SK-N-SH treated with all-trans-retinoic acid at 6 μM for 48 hours (cell line): ENCODE data around the gene SMIM41.
A peak's percentile ranks its signal among the peaks of the same experiment; 100 is the strongest.

Experiments used
- ATAC-seq: fragments of 200-7000 bp; cut with Tn5 transposase; 3 replicates; pipeline ENCODE4 v1.9.1; 2020; ENCODE audit warnings: mild to moderate bottlenecking, moderate library complexity
- ARNTL ChIP-seq: fragments of 450-650 bp; formaldehyde crosslinking; IDR thresholded peaks from 2 replicates; pipeline ENCODE4 v1.5.0; 2020; ENCODE audit warnings: low read depth, mild to moderate bottlenecking, moderate library complexity, borderline replicate concordance
- ESRRG ChIP-seq: fragments of 250-450 bp; sonication (Bioruptor Pico); IDR thresholded peaks from 2 replicates; pipeline ENCODE4 v1.6.1; 2021; ENCODE audit warnings: mild to moderate bottlenecking
- GLIS3 ChIP-seq: fragments of 250-450 bp; sonication (Bioruptor Pico); IDR thresholded peaks from 2 replicates; pipeline ENCODE4 v1.5.0; 2020; ENCODE audit warnings: mild to moderate bottlenecking, moderate library complexity
- ISL1 ChIP-seq: fragments of 250-450 bp; sonication (Bioruptor Pico); IDR thresholded peaks from 2 replicates; pipeline ENCODE4 v2.1.2; 2022; ENCODE audit warnings: mild to moderate bottlenecking, moderate library complexity
- OSR1 ChIP-seq: fragments of 250-450 bp; sonication (Bioruptor Pico); IDR thresholded peaks from 2 replicates; pipeline ENCODE4 v1.8.0; 2022; ENCODE audit warnings: moderate library complexity, mild to moderate bottlenecking, inconsistent platforms
- PPARA ChIP-seq: fragments of 250-450 bp; sonication (Bioruptor Pico); IDR thresholded peaks from 2 replicates; pipeline ENCODE4 v1.5.0; 2020; ENCODE audit warnings: mild to moderate bottlenecking, borderline replicate concordance
- SNAI2 ChIP-seq: fragments of 250-450 bp; sonication (Bioruptor Pico); IDR thresholded peaks from 2 replicates; pipeline ENCODE4 v1.5.0; 2020; ENCODE audit warnings: mild to moderate bottlenecking, moderate library complexity
- TCF4 ChIP-seq: fragments of 250-450 bp; sonication (Bioruptor Pico); IDR thresholded peaks from 2 replicates; pipeline ENCODE4 v1.8.0; 2021; ENCODE audit warnings: mild to moderate bottlenecking, moderate library complexity, borderline replicate concordance
- TOX ChIP-seq: fragments of 250-450 bp; sonication (Bioruptor Pico); IDR thresholded peaks from 2 replicates; pipeline ENCODE4 v1.8.0; 2021; ENCODE audit warnings: mild to moderate bottlenecking, moderate library complexity, borderline replicate concordance
- ZC3H10 ChIP-seq: fragments of 250-450 bp; sonication (Bioruptor Pico); IDR thresholded peaks from 2 replicates; pipeline ENCODE4 v1.5.1; 2021; ENCODE audit warnings: mild to moderate bottlenecking, moderate library complexity
- ZFP3 ChIP-seq: fragments of 250-450 bp; sonication (Bioruptor Pico); IDR thresholded peaks from 2 replicates; pipeline ENCODE4 v1.5.0; 2020; ENCODE audit warnings: mild to moderate bottlenecking, moderate library complexity
- ZFP30 ChIP-seq: fragments of 450-650 bp; formaldehyde crosslinking; IDR thresholded peaks from 2 replicates; pipeline ENCODE4 v1.5.0; 2022; ENCODE audit warnings: mild to moderate bottlenecking, moderate library complexity
- ZNF565 ChIP-seq: fragments of 450-650 bp; formaldehyde crosslinking; conservative IDR thresholded peaks from 2 replicates; pipeline ENCODE4 v1.5.0; 2020; ENCODE audit warnings: low read depth, mild to moderate bottlenecking, moderate library complexity
- ZNF70 ChIP-seq: fragments of 450-650 bp; formaldehyde crosslinking; IDR thresholded peaks from 2 replicates; pipeline ENCODE4 v1.5.0; 2020; ENCODE audit warnings: mild to moderate bottlenecking, moderate library complexity
- ZNF8 ChIP-seq: fragments of 450-650 bp; formaldehyde crosslinking; IDR thresholded peaks from 2 replicates; pipeline ENCODE4 v1.5.0; 2020; ENCODE audit warnings: mild to moderate bottlenecking, moderate library complexity
- TF ChIP-seq, protein P1 (sequence below): fragments of 250-450 bp; sonication (Bioruptor Pico); IDR thresholded peaks from 2 replicates; pipeline ENCODE4 v1.5.0; 2020; ENCODE audit warnings: mild to moderate bottlenecking, moderate library complexity
- TF ChIP-seq, protein P2 (sequence below): fragments of 250-450 bp; sonication (Bioruptor Pico); IDR thresholded peaks from 2 replicates; pipeline ENCODE4 v1.8.0; 2020; ENCODE audit warnings: mild to moderate bottlenecking, moderate library complexity, borderline replicate concordance
- TF ChIP-seq, protein P3 (sequence below): fragments of 250-450 bp; sonication (Bioruptor Pico); IDR thresholded peaks from 2 replicates; pipeline ENCODE4 v1.8.0; 2021; ENCODE audit warnings: low read depth, mild to moderate bottlenecking, moderate library complexity, borderline replicate concordance
- TF ChIP-seq, protein P4 (sequence below): fragments of 250-450 bp; sonication (Bioruptor Pico); IDR thresholded peaks from 2 replicates; pipeline ENCODE4 v1.5.1; 2020; ENCODE audit warnings: low read depth, mild to moderate bottlenecking, moderate library complexity

The SMIM41 gene

DNA sequence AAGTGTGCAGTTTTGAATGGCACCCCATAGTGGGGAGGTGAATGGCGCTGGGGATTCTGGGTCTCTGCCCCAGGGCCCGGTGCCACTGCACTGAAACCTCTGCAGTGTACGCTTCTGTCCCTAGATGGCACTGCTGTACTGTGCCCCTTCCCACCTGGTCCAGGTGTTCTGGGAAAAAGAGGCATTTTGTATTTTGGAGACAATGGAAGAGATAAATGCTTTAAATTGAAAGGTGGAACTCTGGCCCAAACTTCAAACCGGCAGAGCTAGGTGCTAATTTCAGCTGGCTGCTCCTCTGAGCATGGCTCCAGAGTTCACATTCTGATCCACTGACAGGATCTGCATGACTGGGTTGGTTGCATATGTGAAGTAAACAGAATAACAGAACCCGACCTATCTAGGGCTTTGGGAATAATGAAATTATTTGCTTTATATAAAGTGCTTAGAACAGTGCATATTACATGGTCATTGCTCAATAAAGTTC lies 60.1 kb downstream of the SMIM41 start:
- TF ChIP-seq, protein P1, sequence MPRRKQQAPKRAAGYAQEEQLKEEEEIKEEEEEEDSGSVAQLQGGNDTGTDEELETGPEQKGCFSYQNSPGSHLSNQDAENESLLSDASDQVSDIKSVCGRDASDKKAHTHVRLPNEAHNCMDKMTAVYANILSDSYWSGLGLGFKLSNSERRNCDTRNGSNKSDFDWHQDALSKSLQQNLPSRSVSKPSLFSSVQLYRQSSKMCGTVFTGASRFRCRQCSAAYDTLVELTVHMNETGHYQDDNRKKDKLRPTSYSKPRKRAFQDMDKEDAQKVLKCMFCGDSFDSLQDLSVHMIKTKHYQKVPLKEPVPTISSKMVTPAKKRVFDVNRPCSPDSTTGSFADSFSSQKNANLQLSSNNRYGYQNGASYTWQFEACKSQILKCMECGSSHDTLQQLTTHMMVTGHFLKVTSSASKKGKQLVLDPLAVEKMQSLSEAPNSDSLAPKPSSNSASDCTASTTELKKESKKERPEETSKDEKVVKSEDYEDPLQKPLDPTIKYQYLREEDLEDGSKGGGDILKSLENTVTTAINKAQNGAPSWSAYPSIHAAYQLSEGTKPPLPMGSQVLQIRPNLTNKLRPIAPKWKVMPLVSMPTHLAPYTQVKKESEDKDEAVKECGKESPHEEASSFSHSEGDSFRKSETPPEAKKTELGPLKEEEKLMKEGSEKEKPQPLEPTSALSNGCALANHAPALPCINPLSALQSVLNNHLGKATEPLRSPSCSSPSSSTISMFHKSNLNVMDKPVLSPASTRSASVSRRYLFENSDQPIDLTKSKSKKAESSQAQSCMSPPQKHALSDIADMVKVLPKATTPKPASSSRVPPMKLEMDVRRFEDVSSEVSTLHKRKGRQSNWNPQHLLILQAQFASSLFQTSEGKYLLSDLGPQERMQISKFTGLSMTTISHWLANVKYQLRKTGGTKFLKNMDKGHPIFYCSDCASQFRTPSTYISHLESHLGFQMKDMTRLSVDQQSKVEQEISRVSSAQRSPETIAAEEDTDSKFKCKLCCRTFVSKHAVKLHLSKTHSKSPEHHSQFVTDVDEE = no peak
- TF ChIP-seq ZFP3 (CRISPR knock-in tag) (no peak), ARNTL (CRISPR knock-in tag) (no peak), TCF4 (no peak), TOX (CRISPR knock-in tag) (no peak)
- ATAC-seq = peak; percentile 78

DNA sequence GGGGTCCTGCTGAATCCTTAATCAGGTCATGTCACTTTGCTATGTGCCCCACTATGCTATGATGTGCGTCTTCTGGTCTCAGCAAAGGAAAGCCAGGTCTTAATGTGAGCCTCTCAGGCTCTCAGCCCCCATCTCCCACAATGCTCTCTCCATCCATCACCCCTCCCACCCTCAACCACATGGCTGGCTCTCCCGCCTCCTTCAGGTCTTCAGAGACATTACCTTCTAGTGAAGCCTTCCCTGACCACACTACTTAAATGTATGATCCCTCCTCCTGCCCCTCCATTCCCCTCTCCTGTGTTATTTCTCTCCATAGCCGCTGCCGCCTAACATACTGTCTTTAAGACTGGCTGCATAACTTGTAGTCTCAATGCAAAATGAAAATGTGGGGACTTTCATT lies 61.8 kb downstream of the SMIM41 start:
- no peak for ATAC-seq
- TF ChIP-seq TCF4 = no peak
- TF ChIP-seq, protein P1 = no peak
- no peak for TF ChIP-seq ZFP30 (CRISPR knock-in tag)
- no peak for TF ChIP-seq ZFP3 (CRISPR knock-in tag)
- TF ChIP-seq TOX (CRISPR knock-in tag) = no peak
- no peak for TF ChIP-seq ZC3H10 (CRISPR knock-in tag)
- TF ChIP-seq ZNF565 (CRISPR knock-in tag) = no peak
- no peak for TF ChIP-seq PPARA (CRISPR knock-in tag)
- TF ChIP-seq OSR1 = no peak
- no peak for TF ChIP-seq GLIS3 (CRISPR knock-in tag)
- TF ChIP-seq, protein P2, sequence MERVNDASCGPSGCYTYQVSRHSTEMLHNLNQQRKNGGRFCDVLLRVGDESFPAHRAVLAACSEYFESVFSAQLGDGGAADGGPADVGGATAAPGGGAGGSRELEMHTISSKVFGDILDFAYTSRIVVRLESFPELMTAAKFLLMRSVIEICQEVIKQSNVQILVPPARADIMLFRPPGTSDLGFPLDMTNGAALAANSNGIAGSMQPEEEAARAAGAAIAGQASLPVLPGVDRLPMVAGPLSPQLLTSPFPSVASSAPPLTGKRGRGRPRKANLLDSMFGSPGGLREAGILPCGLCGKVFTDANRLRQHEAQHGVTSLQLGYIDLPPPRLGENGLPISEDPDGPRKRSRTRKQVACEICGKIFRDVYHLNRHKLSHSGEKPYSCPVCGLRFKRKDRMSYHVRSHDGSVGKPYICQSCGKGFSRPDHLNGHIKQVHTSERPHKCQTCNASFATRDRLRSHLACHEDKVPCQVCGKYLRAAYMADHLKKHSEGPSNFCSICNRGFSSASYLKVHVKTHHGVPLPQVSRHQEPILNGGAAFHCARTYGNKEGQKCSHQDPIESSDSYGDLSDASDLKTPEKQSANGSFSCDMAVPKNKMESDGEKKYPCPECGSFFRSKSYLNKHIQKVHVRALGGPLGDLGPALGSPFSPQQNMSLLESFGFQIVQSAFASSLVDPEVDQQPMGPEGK (CRISPR knock-in tag) = no peak
- TF ChIP-seq SNAI2 (CRISPR knock-in tag) = no peak
- no peak for TF ChIP-seq ESRRG
- TF ChIP-seq, protein P3, sequence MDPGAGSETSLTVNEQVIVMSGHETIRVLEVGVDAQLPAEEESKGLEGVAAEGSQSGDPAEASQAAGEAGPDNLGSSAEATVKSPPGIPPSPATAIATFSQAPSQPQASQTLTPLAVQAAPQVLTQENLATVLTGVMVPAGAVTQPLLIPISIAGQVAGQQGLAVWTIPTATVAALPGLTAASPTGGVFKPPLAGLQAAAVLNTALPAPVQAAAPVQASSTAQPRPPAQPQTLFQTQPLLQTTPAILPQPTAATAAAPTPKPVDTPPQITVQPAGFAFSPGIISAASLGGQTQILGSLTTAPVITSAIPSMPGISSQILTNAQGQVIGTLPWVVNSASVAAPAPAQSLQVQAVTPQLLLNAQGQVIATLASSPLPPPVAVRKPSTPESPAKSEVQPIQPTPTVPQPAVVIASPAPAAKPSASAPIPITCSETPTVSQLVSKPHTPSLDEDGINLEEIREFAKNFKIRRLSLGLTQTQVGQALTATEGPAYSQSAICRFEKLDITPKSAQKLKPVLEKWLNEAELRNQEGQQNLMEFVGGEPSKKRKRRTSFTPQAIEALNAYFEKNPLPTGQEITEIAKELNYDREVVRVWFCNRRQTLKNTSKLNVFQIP (CRISPR knock-in tag) = no peak
- TF ChIP-seq ISL1 (CRISPR knock-in tag) = no peak
- TF ChIP-seq, protein P4, sequence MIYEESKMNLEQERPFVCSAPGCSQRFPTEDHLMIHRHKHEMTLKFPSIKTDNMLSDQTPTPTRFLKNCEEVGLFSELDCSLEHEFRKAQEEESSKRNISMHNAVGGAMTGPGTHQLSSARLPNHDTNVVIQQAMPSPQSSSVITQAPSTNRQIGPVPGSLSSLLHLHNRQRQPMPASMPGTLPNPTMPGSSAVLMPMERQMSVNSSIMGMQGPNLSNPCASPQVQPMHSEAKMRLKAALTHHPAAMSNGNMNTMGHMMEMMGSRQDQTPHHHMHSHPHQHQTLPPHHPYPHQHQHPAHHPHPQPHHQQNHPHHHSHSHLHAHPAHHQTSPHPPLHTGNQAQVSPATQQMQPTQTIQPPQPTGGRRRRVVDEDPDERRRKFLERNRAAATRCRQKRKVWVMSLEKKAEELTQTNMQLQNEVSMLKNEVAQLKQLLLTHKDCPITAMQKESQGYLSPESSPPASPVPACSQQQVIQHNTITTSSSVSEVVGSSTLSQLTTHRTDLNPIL (CRISPR knock-in tag) = no peak
- no peak for TF ChIP-seq ZNF8 (CRISPR knock-in tag)
- TF ChIP-seq ZNF70 (CRISPR knock-in tag) = no peak
- no peak for TF ChIP-seq ARNTL (CRISPR knock-in tag)

DNA sequence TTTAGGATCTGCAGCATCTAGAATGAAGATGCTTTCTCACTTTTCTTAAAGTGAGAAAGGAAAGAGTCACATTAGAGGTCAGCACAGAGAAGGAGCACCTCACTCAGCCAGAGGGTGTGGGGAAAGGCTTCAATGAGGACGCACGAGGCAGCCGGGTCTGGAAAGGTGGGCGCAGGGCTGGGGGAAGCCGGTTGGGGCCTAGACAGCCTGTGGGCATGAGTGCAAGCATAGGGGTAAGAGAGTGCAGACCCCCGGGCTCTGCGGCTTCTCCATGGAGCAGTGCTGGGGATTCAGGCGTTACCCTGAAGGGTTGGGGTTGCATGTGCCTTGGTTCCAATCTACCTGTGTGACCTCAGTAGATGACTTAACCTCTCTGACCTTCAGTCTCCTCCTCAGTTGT lies 62.4 kb downstream of the SMIM41 start:
- no peak for ATAC-seq
- no peak for TF ChIP-seq ZFP3 (CRISPR knock-in tag)
- no peak for TF ChIP-seq GLIS3 (CRISPR knock-in tag)
- no peak for TF ChIP-seq ESRRG
- TF ChIP-seq ZFP30 (CRISPR knock-in tag) = no peak
- TF ChIP-seq TOX (CRISPR knock-in tag) = no peak
- TF ChIP-seq, protein P1 = no peak
- TF ChIP-seq OSR1 = no peak
- TF ChIP-seq, protein P4 (CRISPR knock-in tag) = no peak
